Measurements from ENCODE around the gene INPP4B.

INPP4B gene

GRCh38 chr4:142846108-142846728 lies at the start of gene INPP4B:
Gene INPP4B (minus strand): TSS chr4:142846301.
- no peaks in the 10 kb centered on the region for H3K36me3 ChIP-seq (ENCODE audit: control insufficient read depth, low read depth, low read length)
- H3K9me3 ChIP-seq (ENCODE audit: control insufficient read depth, low read depth, low read length) = no peaks in the 10 kb centered on the region
- H3K4me3 ChIP-seq (ENCODE audit: low read length) = peak within 1 kb of the TSS; percentile 74
- no peak within 1 kb of the TSS for H3K27ac ChIP-seq (ENCODE audit: low read length)
- peaks cover 50% of the 10 kb centered on the region for H3K27me3 ChIP-seq (ENCODE audit: control insufficient read depth, insufficient read depth, low read length)
- H3K9ac ChIP-seq (ENCODE audit: low read length) = no peak within 1 kb of the TSS
- H3K4me1 ChIP-seq (ENCODE audit: control insufficient read depth, low read depth, low read length) = peaks cover 3% of the 10 kb centered on the region

DNA sequence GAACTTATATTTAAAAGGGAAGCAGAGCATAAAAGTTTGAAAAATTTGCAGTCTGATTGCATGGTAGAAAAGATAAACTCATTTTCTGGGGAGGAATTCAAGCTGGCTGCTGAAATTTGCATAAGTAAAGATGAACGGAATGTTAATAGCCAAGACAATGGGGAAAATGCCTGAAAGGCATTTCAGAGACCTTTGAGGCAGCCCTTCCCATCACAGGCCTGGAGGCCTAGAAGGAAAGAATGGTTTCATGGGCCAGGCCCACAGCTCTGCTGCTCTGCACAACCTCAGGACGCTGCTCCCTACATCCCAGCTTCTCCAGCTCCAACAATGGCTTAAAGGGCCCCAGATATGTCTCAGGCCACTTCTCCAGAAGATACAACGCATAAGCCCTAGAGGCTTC lies 46.9 kb upstream of the INPP4B start:
- no peaks in the 10 kb centered on the region for H3K36me3 ChIP-seq (ENCODE audit: control insufficient read depth, low read depth, low read length)
- no peak overlapping the region for H3K9ac ChIP-seq (ENCODE audit: low read length)
- H3K4me3 ChIP-seq (ENCODE audit: low read length) = no peak overlapping the region

GRCh38 chr4:142886566-142886965 lies 40.5 kb upstream of the INPP4B start:
- no peaks in the 10 kb centered on the region for H3K36me3 ChIP-seq (ENCODE audit: control insufficient read depth, low read depth, low read length)
- H3K9ac ChIP-seq (ENCODE audit: low read length) = no peak overlapping the region
- no peaks in the 10 kb centered on the region for H3K27me3 ChIP-seq (ENCODE audit: control insufficient read depth, insufficient read depth, low read length)
- no peaks in the 10 kb centered on the region for H3K9me3 ChIP-seq (ENCODE audit: control insufficient read depth, low read depth, low read length)
- H3K4me3 ChIP-seq (ENCODE audit: low read length) = no peak overlapping the region
- no peaks in the 10 kb centered on the region for H3K4me1 ChIP-seq (ENCODE audit: control insufficient read depth, low read depth, low read length)
- H3K27ac ChIP-seq (ENCODE audit: low read length) = no peak overlapping the region

More for the DNA sequence above, 46.9 kb upstream of the INPP4B start:
- no peak overlapping the region for H3K27ac ChIP-seq (ENCODE audit: low read length)
- H3K4me1 ChIP-seq (ENCODE audit: control insufficient read depth, low read depth, low read length) = no peaks in the 10 kb centered on the region
- H3K9me3 ChIP-seq (ENCODE audit: control insufficient read depth, low read depth, low read length) = peaks cover 24% of the 10 kb centered on the region
- H3K27me3 ChIP-seq (ENCODE audit: control insufficient read depth, insufficient read depth, low read length) = no peaks in the 10 kb centered on the region

GRCh38 chr4:142883040-142883832 lies 37.1 kb upstream of the INPP4B start:
- Histone ChIP-seq H3K4me1 (ENCODE audit: control insufficient read depth, low read depth, low read length) (no peaks in the 10 kb centered on the region), H3K4me3 (ENCODE audit: low read length) (no peak overlapping the region), H3K9ac (ENCODE audit: low read length) (no peak overlapping the region), H3K27ac (ENCODE audit: low read length) (no peak overlapping the region), H3K36me3 (ENCODE audit: control insufficient read depth, low read depth, low read length) (no peaks in the 10 kb centered on the region), H3K27me3 (ENCODE audit: control insufficient read depth, insufficient read depth, low read length) (no peaks in the 10 kb centered on the region), H3K9me3 (ENCODE audit: control insufficient read depth, low read depth, low read length) (no peaks in the 10 kb centered on the region)

GRCh38 chr4:142882159-142882558 lies 36.1 kb upstream of the INPP4B start:
- Histone ChIP-seq H3K4me1 (ENCODE audit: control insufficient read depth, low read depth, low read length) (no peaks in the 10 kb centered on the region), H3K27me3 (ENCODE audit: control insufficient read depth, insufficient read depth, low read length) (no peaks in the 10 kb centered on the region), H3K9ac (ENCODE audit: low read length) (no peak overlapping the region), H3K27ac (ENCODE audit: low read length) (no peak overlapping the region), H3K36me3 (ENCODE audit: control insufficient read depth, low read depth, low read length) (no peaks in the 10 kb centered on the region), H3K9me3 (ENCODE audit: control insufficient read depth, low read depth, low read length) (no peaks in the 10 kb centered on the region), H3K4me3 (ENCODE audit: low read length) (no peak overlapping the region)

- Histone ChIP-seq H3K4me1 (ENCODE audit: control insufficient read depth, low read depth, low read length) (no peaks in the 10 kb centered on the region), H3K4me3 (ENCODE audit: low read length) (no peak overlapping the region), H3K27ac (ENCODE audit: low read length) (no peak overlapping the region), H3K9ac (ENCODE audit: low read length) (no peak overlapping the region), H3K9me3 (ENCODE audit: control insufficient read depth, low read depth, low read length) (no peaks in the 10 kb centered on the region), H3K27me3 (ENCODE audit: control insufficient read depth, insufficient read depth, low read length) (no peaks in the 10 kb centered on the region), H3K36me3 (ENCODE audit: control insufficient read depth, low read depth, low read length) (no peaks in the 10 kb centered on the region)
These were observed 35.2 kb upstream of the INPP4B start for GRCh38 chr4:142881331-142881730.

GRCh38 chr4:142875117-142875516 lies 29.0 kb upstream of the INPP4B start:
- no peak overlapping the region for H3K27ac ChIP-seq (ENCODE audit: low read length)
- no peak overlapping the region for H3K9ac ChIP-seq (ENCODE audit: low read length)
- no peaks in the 10 kb centered on the region for H3K4me1 ChIP-seq (ENCODE audit: control insufficient read depth, low read depth, low read length)
- H3K4me3 ChIP-seq (ENCODE audit: low read length) = no peak overlapping the region
- no peaks in the 10 kb centered on the region for H3K9me3 ChIP-seq (ENCODE audit: control insufficient read depth, low read depth, low read length)
- H3K27me3 ChIP-seq (ENCODE audit: control insufficient read depth, insufficient read depth, low read length) = no peaks in the 10 kb centered on the region
- no peaks in the 10 kb centered on the region for H3K36me3 ChIP-seq (ENCODE audit: control insufficient read depth, low read depth, low read length)

GRCh38 chr4:142874684-142875083 lies 28.6 kb upstream of the INPP4B start:
- Histone ChIP-seq H3K4me3 (ENCODE audit: low read length) (no peak overlapping the region), H3K36me3 (ENCODE audit: control insufficient read depth, low read depth, low read length) (no peaks in the 10 kb centered on the region), H3K4me1 (ENCODE audit: control insufficient read depth, low read depth, low read length) (no peaks in the 10 kb centered on the region), H3K27ac (ENCODE audit: low read length) (no peak overlapping the region), H3K9me3 (ENCODE audit: control insufficient read depth, low read depth, low read length) (no peaks in the 10 kb centered on the region), H3K27me3 (ENCODE audit: control insufficient read depth, insufficient read depth, low read length) (no peaks in the 10 kb centered on the region), H3K9ac (ENCODE audit: low read length) (no peak overlapping the region)

GRCh38 chr4:142866685-142867084 lies 20.6 kb upstream of the INPP4B start:
- no peaks in the 10 kb centered on the region for H3K9me3 ChIP-seq (ENCODE audit: control insufficient read depth, low read depth, low read length)
- no peak overlapping the region for H3K4me3 ChIP-seq (ENCODE audit: low read length)
- no peaks in the 10 kb centered on the region for H3K27me3 ChIP-seq (ENCODE audit: control insufficient read depth, insufficient read depth, low read length)
- no peak overlapping the region for H3K9ac ChIP-seq (ENCODE audit: low read length)
- no peaks in the 10 kb centered on the region for H3K36me3 ChIP-seq (ENCODE audit: control insufficient read depth, low read depth, low read length)
- no peaks in the 10 kb centered on the region for H3K4me1 ChIP-seq (ENCODE audit: control insufficient read depth, low read depth, low read length)
- H3K27ac ChIP-seq (ENCODE audit: low read length) = no peak overlapping the region

GRCh38 chr4:142861351-142861750 lies 15.2 kb upstream of the INPP4B start:
- H3K4me1 ChIP-seq (ENCODE audit: control insufficient read depth, low read depth, low read length) = no peaks in the 10 kb centered on the region

DNA sequence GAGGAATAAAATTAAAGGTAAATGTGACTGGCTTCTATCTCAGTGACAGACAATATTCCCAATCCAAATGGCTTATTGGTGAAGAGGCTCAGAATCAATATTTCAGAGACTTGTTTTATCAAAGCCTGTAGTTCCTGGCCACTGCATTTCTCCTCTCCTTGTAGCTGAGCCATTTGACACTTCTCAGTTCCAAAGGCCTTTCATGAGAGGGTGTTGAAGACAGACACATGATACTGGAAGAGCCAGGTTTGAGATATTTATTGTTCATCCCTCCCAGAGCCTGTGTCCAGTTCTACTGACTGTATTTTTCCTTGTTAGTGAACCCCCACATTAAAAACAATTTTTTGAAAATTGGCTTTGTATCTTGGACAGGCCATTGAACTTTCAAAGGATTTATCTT lies 12.9 kb upstream of the INPP4B start:
- no peaks in the 10 kb centered on the region for H3K9me3 ChIP-seq (ENCODE audit: control insufficient read depth, low read depth, low read length)
- H3K4me1 ChIP-seq (ENCODE audit: control insufficient read depth, low read depth, low read length) = no peaks in the 10 kb centered on the region
- no peaks in the 10 kb centered on the region for H3K36me3 ChIP-seq (ENCODE audit: control insufficient read depth, low read depth, low read length)
- H3K27me3 ChIP-seq (ENCODE audit: control insufficient read depth, insufficient read depth, low read length) = no peaks in the 10 kb centered on the region
- H3K9ac ChIP-seq (ENCODE audit: low read length) = no peak overlapping the region
- no peak overlapping the region for H3K27ac ChIP-seq (ENCODE audit: low read length)
- no peak overlapping the region for H3K4me3 ChIP-seq (ENCODE audit: low read length)

More at GRCh38 chr4:142861351-142861750, 15.2 kb upstream of the INPP4B start:
- Histone ChIP-seq H3K9ac (ENCODE audit: low read length) (no peak overlapping the region), H3K4me3 (ENCODE audit: low read length) (no peak overlapping the region), H3K36me3 (ENCODE audit: control insufficient read depth, low read depth, low read length) (no peaks in the 10 kb centered on the region), H3K9me3 (ENCODE audit: control insufficient read depth, low read depth, low read length) (no peaks in the 10 kb centered on the region), H3K27ac (ENCODE audit: low read length) (no peak overlapping the region), H3K27me3 (ENCODE audit: control insufficient read depth, insufficient read depth, low read length) (no peaks in the 10 kb centered on the region)

- no peaks in the 10 kb centered on the region for H3K27me3 ChIP-seq (ENCODE audit: control insufficient read depth, insufficient read depth, low read length)
- H3K4me1 ChIP-seq (ENCODE audit: control insufficient read depth, low read depth, low read length) = no peaks in the 10 kb centered on the region
- no peak overlapping the region for H3K9ac ChIP-seq (ENCODE audit: low read length)
- H3K27ac ChIP-seq (ENCODE audit: low read length) = no peak overlapping the region
- H3K36me3 ChIP-seq (ENCODE audit: control insufficient read depth, low read depth, low read length) = no peaks in the 10 kb centered on the region
- H3K4me3 ChIP-seq (ENCODE audit: low read length) = no peak overlapping the region
- no peaks in the 10 kb centered on the region for H3K9me3 ChIP-seq (ENCODE audit: control insufficient read depth, low read depth, low read length)
These were observed 12.3 kb upstream of the INPP4B start for GRCh38 chr4:142858446-142858845.

Data from iPS-18a (cell line).